KMS-11 (cell line): ENCODE measurements around the gene SRSF11.

Experiments
- H2AFZ ChIP-seq: fragments of 200-600 bp; sonication (generic); 2 replicates; pipeline ENCODE4 v1.6.1; 2016; ENCODE audit warnings: antibody characterized with exemption, mixed run types, low read depth
- H3K27ac ChIP-seq: fragments of 200-600 bp; sonication (generic); 2 replicates; pipeline ENCODE4 v1.6.1; 2016; ENCODE audit warnings: mild to moderate bottlenecking, mixed run types
- H3K27me3 ChIP-seq: fragments of 200-600 bp; sonication (generic); 2 replicates; pipeline ENCODE4 v1.6.1; 2017; ENCODE audit warnings: mild to moderate bottlenecking, low read depth, mixed run types, moderate library complexity; ENCODE audit not compliant: insufficient read depth
- H3K36me3 ChIP-seq: fragments of 200-600 bp; sonication (generic); 2 replicates; pipeline ENCODE4 v1.6.1; 2017; ENCODE audit warnings: mild to moderate bottlenecking, mixed run types; ENCODE audit not compliant: insufficient read depth
- H3K4me1 ChIP-seq: fragments of 200-600 bp; sonication (generic); 2 replicates; pipeline ENCODE4 v1.6.1; 2016; ENCODE audit warnings: mild to moderate bottlenecking, low read depth, mixed run types; ENCODE audit not compliant: poor library complexity, severe bottlenecking
- H3K4me2 ChIP-seq: fragments of 200-600 bp; sonication (generic); 2 replicates; pipeline ENCODE4 v1.7.0; 2016; ENCODE audit warnings: mild to moderate bottlenecking, mixed run types
- H3K4me3 ChIP-seq: fragments of 200-600 bp; sonication (generic); IDR thresholded peaks from 2 replicates; pipeline ENCODE4 v1.6.1; 2017; ENCODE audit warnings: low read depth, low read length, mixed read lengths; ENCODE audit not compliant: insufficient read depth
- H3K79me2 ChIP-seq: fragments of 200-600 bp; sonication (generic); 2 replicates; pipeline ENCODE4 v1.6.1; 2016; ENCODE audit warnings: low read depth, mixed run types; ENCODE audit not compliant: insufficient read depth
- H3K9ac ChIP-seq: fragments of 200-600 bp; sonication (generic); 2 replicates; pipeline ENCODE4 v1.6.1; 2016; ENCODE audit warnings: mild to moderate bottlenecking, mixed run types
- H4K20me1 ChIP-seq: fragments of 200-600 bp; sonication (generic); 2 replicates; pipeline ENCODE4 v1.6.1; 2016; ENCODE audit warnings: mild to moderate bottlenecking, mixed run types; ENCODE audit not compliant: insufficient read depth
- CTCF ChIP-seq: fragments of 200-600 bp; sonication (generic); conservative IDR thresholded peaks from 2 replicates; pipeline ENCODE4 v1.6.1; 2017; ENCODE audit warnings: low read depth, mild to moderate bottlenecking, antibody characterized with exemption, low read length, moderate library complexity, mixed read lengths

SRSF11 gene

GRCh38 chr1:70202173-70202758, 18.9 kb upstream of the SRSF11 start:
- Histone ChIP-seq H4K20me1 (no peaks in the 10 kb centered on the region), H3K36me3 (no peaks in the 10 kb centered on the region), H3K4me3 (no peak overlapping the region), H3K27ac (no peak overlapping the region), H3K4me1 (peaks cover 15% of the 10 kb centered on the region), H3K27me3 (no peaks in the 10 kb centered on the region), H3K79me2 (peaks cover 67% of the 10 kb centered on the region), H3K9ac (no peak overlapping the region), H2AFZ (no peak overlapping the region), H3K4me2 (no peak overlapping the region)
- TF ChIP-seq CTCF: no peak

GRCh38 chr1:70204139-70204538, 17.0 kb upstream of the SRSF11 start:
- Histone ChIP-seq H3K9ac (no peak overlapping the region), H3K4me2 (peak overlapping the region; percentile 70), H3K4me3 (peak overlapping the region; percentile 16), H3K27ac (no peak overlapping the region), H2AFZ (no peak overlapping the region), H3K36me3 (no peaks in the 10 kb centered on the region), H3K4me1 (peaks cover 29% of the 10 kb centered on the region), H3K79me2 (peaks cover 81% of the 10 kb centered on the region), H3K27me3 (no peaks in the 10 kb centered on the region), H4K20me1 (no peaks in the 10 kb centered on the region)
- TF ChIP-seq CTCF: no peak

GRCh38 chr1:70204600-70204999, 16.6 kb upstream of the SRSF11 start:
- H2AFZ ChIP-seq: peak overlapping the region; percentile 81; the same call in 1 of the 2 replicates
- no peak for TF ChIP-seq CTCF
- no peaks in the 10 kb centered on the region for H4K20me1 ChIP-seq
- peaks cover 86% of the 10 kb centered on the region for H3K79me2 ChIP-seq
- H3K27me3 ChIP-seq: no peaks in the 10 kb centered on the region
- H3K4me3 ChIP-seq: peak overlapping the region; percentile 26
- H3K27ac ChIP-seq: peak overlapping the region; percentile 81; the same call in 1 of the 2 replicates
- H3K36me3 ChIP-seq: no peaks in the 10 kb centered on the region
- H3K9ac ChIP-seq: peak overlapping the region; percentile 84; the same call in 1 of the 2 replicates
- peaks cover 32% of the 10 kb centered on the region for H3K4me1 ChIP-seq
- H3K4me2 ChIP-seq: peak overlapping the region; percentile 70

GRCh38 chr1:70205071-70205433, 16.1 kb upstream of the SRSF11 start:
- H3K4me3 ChIP-seq: peak overlapping the region; percentile 26
- no peaks in the 10 kb centered on the region for H3K27me3 ChIP-seq
- H3K4me2 ChIP-seq: peak overlapping the region; percentile 70
- no peaks in the 10 kb centered on the region for H4K20me1 ChIP-seq
- peak overlapping the region; percentile 81 for H2AFZ ChIP-seq
- H3K27ac ChIP-seq: peak overlapping the region; percentile 81; the same call in 1 of the 2 replicates
- peaks cover 90% of the 10 kb centered on the region for H3K79me2 ChIP-seq
- H3K4me1 ChIP-seq: peaks cover 35% of the 10 kb centered on the region
- TF ChIP-seq CTCF: no peak
- H3K36me3 ChIP-seq: no peaks in the 10 kb centered on the region
- H3K9ac ChIP-seq: peak overlapping the region; percentile 84
